GM12873 (cell line): ENCODE results near the gene PDPK1.

Experiments
- CTCF ChIP-seq: IDR thresholded peaks from 2 replicates; pipeline ENCODE4 v1.5.1; 2012; ENCODE audit warnings: low read depth, mild to moderate bottlenecking, moderate library complexity, low read length, control low read depth; ENCODE audit not compliant: insufficient read depth; ENCODE audit errors: missing control alignments

Gene PDPK1

GRCh38 chr16:2500430-2500917 is 37.3 kb upstream of the PDPK1 start:
- peak; percentile 7 for TF ChIP-seq CTCF

GRCh38 chr16:2500918-2501750 is 36.7 kb upstream of the PDPK1 start:
- peak; percentile 99 for TF ChIP-seq CTCF

DNA sequence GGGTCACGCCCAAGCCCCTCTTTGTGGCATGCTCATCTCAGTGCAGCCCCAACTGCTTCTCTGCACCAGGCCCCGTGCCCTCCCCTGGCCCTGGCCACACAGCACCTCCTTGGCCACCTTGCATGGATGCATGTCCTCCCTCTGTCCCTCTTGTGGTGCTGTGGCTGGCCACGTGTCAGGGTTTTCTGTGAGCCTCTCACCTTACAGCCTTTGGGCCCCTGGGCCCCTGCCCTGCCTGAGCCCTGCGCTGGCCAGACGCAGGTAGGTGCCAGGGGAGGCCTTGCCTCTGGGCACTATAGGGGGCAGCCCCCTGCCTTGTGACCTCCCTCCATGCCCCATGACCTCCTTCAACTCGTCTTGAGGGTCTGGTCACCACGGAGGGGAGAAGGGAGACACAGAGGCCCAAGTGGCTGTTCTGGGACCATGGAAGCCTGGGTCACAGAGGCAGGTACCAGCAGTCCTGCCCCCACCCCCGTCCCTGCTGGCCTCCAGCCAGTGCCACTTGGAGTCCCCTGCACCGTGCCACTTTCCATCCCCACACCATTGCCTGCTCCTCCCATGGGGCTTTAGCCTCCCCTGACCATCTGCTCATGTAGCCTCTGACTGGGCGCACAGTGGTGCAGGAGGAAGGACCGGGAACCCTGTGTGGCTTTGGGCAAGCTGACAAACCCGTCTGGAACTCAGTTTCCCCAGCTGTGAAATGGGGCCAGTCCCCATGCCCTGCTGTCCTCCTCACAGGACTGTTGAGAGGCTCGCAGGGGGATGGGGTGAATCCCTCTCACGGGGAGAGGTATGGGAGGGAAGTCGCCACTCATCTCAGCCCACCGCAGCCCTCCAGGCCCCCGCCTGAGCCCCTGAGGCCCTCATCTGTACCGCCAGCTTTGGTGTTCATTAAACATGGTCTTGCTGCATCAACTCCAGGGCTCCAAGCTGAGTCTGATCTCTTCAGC is 35.6 kb upstream of the PDPK1 start:
- no peak for TF ChIP-seq CTCF

- TF ChIP-seq CTCF: no peak
These were observed 32.1 kb upstream of the PDPK1 start for GRCh38 chr16:2505695-2506094.

- peak; percentile 52 for TF ChIP-seq CTCF
These were observed 30.7 kb upstream of the PDPK1 start for GRCh38 chr16:2507052-2507659.

DNA sequence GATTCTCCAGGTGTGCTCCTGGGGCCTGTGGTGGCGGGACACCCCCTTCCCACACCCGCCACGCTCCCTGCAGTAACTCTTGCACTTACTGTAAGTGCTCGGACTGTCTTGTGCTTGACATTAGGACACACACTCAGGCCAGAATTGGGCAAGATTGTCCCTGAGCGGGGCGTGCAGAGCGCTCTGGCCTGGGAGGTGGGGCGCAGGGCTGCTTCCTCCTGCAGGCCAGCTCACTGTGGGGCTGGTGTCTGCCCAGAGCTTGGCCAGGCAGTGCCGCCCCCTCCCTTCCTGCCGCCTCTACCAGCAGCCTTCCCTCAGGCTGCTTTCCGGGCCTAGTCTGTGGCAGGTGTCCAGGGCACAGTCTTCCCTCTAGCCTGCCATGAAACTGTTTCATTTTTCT is 30.2 kb upstream of the PDPK1 start:
- no peak for TF ChIP-seq CTCF

DNA sequence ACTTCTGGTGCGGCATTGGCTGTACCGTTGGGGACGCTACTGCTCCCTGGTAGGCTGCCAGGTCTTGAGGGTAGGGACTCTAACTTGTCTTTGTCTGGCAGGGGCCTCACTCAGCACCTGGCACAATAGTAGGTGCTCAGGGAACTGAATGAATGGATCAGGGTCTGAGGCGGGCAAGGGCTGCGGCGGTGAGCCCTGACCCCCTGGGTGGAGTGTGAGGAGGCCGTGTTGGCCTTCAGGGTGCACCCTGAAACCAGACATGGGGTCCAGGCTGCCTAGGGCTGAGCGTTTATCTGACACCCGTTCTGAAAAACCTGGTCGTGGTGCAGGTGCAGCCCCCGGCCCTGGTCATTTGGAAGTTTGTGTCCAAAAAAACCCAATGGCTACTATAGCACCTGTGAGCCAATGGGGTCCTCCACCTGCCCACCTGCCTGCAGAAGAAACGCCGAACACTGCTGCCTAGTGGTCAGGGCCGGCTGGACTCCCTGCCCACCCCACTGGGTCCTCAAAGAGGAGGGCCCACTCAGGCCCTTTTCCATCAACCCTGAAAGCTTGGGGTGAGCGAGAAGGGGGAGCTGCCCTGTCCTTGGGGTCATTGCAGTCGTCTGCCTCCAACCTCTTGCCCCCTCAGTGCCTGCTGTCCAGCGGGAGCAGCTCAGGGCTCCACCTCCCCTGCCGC is 29.0 kb upstream of the PDPK1 start:
- TF ChIP-seq CTCF: no peak
